ENCODE results near the gene GRID1.
"Not testable (repeated sequence)": the region's sequence is repeated elsewhere in the genome, so short reads cannot be mapped to it uniquely, and the experiment has no call there.

Gene GRID1

DNA sequence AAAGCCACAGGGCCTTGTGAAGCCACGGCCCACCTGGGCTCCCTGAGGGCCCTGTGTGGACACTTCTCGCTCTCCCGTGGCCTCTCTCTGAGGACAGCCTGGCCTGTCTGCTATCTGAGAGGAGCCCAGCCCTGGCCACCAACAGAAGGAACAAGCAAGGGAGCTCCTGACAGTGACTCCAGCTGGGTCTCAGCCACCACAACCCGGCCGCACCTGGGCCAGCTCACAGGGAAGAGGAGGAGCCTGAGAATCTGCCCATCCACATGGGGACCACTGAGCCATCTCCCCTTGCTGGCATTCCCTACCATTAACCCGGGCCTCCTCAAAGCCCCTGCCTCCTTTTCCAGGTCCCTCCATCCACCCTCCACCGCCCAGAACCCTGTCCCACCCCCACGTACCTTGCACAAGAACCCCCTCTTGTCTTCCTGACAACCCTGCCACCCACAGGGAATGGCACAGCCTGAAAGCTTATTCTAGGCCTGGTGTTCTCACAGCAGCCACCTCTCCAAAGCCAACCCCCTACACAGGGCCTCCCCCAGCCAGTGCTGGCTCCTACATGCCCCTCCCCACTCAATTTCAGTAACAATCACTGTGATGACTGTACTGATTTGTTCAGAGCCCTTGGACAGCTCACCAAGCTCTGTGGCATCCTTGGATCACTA, 120.2 kb downstream of the GRID1 start:
- no peak for DNase-seq

DNA sequence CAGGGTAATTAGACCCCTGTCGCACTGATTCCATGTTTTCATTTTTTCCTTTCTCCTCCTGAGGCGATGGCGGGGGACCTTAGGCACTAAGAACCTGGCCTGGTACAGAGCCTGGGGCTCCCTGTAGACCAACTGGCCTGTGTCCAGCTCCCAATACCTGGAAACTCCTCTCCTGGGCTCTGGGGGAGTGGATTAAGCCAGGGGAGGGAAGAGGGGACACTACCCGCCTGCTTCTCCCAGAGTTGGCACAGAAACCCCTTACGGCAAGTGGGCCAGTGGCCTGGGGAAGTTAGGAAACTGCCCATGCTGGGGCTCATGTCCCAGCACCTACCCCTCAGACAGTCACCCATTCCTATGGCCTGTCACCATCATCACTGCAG, 121.6 kb downstream of the GRID1 start:
- no peak for DNase-seq

DNA sequence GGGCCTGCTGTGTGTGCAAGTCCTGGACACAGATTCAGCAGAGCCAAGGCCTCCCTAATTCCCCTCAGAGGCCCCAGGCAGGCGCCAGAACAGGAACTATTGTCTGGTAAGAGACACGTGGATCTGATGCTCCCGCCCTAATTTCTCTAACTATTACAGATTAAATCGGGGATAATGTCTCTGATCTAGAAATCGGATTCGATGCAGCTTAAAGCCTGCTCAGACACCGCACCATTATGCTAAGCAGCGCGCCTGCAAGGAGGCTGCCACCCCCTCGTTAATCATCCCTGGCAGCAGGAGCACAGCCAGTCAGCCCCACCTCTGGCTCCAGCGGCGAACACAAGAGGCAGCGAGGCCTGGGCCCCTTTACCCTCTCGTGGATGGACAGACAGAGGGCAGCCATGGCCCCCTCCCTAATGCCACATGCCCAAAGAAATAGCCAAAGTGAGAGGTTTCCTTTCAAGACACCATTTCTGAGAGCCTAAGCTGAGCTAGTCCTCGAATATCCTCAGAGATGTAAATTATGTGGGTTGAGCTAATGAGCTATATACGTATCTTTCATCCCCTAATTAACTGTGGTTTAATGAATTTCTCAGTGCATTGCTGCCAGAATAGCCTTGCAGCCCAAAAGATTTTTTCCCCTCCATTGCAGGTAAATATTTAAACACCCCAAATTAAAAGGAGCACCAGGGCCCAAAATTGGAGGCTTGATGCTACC, 122.1 kb downstream of the GRID1 start:
- DNase-seq: no peak

DNA sequence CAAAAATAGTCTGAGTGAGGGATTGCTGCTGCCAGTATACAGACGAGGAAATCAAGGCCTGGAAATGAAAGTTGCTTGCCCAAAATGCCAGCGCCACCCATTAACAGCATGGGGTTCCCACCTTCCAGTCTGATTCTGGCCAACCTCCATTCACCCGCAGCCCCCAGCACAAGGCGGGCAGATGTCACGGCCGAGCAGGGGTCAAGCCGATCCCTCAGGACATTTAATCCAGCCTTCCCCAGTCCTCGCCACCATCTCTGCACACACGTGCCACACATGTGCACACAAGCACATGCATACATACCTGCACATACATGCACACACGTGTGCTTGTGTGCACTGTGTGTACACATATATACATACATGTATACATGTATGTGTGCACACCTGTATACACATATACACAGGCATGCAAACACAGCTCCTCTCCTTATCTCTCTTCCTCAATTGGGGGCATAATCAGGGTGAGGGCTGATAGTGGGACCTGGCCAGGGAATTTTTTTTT, 122.9 kb downstream of the GRID1 start:
- no peak for DNase-seq

DNA sequence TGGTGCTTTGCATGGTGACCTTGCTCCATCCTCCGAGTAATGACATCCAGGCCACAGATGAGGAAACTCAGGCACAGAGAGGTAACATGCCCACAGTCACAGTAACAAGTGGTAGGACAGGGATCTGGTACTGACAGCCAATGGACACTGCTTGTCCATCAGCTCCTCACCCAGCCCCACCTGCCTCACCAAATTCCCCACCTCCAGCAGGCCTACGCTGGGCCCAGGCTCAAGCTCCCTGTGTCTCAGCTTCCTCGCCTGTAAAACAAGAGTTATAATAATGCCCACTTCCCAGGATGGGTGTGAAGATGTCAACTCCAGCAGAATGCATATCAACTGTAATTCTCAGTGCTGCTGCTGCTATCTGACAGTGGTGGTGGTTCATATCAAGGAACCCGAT, 123.8 kb downstream of the GRID1 start:
- no peak for DNase-seq

DNA sequence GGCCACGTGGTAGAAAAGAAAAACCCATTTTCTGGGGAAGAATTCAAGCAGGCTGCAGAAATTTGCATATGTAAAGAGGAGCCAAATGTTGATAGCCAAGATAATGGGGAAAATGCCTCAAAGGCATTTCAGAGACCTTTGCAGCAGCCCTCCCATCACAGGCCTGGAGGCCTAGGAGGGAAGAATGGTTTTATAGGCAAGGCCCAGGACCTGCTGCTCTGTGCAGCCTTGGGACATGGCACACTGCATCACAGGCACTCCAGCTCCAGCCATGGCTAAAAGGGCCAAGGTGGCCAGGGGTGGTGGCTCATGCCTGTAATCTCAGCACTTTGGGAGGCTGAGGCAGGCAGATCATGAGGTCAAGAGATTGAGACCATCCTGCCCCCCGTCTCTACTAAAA, 128.5 kb downstream of the GRID1 start:
- DNase-seq: not testable (repeated sequence)

DNA sequence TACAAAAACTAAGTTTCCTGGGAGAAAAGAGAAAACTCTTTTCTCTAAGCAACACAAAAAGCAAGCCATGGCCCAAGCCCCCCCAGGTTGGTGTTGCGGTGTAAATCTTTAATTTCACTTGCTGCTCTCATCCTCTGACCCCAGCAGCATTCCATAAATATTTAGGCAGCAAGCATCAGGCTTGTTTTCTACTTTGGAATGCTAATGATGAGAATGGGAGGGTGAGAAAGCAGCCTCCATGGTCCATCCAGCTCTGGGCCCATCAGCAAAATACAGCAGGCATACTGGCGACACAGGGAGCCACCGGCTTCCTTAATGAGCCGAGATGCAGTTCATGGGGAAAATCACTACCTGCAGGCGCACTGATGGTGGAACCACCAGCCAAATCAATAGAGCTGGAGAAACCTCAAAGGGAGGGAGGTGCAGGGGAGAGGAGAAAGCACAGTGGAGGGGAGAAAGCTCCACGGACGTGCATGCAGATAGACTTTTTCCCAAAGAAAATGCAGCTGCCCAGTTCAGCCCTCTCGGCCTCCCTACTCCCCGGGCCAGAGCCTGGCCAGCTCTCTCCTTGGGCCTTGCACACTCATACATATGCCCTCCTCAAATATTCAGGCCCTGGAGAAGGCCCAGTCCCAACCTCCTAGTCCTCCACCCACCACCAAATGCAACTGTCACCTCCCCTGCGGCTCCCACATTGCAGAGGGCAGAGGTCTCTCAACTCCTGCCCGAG, 131.9 kb downstream of the GRID1 start:
- no peak for DNase-seq

DNA sequence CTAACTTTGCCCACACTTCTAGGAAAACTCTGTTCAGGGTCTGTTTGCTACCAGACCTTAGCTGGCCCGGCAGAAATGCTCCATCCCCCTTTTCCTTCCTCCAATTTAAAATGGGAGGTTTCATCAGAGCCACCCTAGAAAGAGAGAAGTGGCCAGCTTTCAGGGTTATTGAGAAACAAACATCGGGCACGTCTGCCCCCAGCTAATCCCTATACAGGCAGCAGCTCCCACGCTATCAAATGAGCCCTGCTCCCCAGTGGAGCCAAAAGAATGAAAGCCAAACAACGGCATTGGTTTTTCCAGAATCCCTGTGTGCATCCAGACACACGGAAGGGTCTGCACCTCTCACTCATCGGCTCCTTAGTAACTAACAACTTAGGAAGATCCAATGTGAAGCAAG, 132.5 kb downstream of the GRID1 start:
- DNase-seq: no peak

DNA sequence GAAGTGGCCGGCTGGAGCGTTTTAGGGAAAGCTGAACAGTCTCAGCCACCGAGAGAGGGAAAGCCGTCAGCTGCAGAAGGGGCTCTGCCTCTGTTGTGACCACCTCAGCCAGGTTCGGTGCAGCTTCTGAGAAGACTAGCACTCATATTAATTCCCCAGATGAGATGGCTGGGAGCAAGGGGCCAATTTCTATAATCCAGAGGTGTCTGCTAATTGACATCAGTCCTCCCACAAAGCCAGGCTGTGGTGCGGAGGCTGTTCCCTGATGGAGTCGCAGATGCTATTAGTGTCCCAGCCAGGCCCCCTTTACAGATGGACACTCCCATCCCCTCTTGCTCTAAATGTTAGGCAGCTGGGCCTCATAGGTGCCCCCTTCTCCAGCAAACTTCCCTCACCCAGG, 133.5 kb downstream of the GRID1 start:
- no peak for DNase-seq

DNA sequence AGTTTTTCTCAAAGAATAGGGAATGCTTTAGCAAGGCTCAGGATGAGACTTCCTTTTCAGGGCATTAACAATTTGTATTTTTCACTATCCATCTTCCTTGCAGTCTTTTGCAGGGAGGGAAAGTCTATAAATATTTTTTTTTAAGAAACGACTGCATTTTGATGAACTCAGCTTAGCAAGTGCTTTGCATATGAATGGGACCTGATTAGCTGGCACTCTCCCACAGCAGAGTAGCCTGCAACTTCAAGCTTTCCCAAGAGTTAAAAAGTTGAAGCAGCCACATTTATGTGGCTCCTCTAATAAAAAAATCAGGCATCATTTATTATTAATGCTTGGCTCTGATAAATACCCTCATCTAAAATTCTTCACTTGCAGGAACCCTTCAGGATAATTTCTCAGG, 134.0 kb downstream of the GRID1 start:
- DNase-seq: no peak

DNA sequence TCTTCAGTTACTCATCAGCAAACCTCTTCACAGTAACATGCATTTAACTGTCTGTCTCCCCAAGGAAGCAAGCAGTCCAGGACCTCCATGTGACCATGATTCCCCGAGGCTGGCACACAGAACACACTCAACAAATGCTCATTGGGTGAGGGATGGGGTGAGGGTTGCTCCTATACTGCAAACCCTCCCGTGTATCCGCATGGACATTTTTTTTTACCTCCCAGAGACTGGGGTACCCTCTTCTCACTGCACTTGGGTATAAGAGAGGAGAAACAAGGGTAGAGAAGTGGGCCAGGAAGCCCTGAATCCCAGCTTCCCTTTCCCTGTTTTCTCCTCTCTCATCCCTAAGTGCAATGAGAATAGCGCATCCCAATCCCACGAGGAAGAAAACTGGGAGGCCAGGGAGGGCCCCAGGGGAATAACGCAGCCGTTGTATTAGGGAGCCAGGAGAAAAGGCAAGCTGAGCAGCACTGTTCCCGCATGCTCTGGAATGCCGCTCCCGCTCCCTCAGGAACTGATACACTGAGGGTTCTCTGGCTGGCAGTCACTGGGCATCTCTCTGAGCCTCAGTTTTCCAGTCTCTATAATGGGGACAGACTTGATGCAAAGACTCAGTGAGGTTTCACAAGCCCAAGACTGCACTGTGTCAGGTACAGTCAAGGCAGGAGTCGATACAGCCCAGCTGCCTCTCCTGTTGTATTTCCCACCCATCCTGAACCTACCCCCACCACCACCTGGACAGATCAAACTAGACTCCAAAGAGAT, 134.6 kb downstream of the GRID1 start:
- no peak for DNase-seq

DNA sequence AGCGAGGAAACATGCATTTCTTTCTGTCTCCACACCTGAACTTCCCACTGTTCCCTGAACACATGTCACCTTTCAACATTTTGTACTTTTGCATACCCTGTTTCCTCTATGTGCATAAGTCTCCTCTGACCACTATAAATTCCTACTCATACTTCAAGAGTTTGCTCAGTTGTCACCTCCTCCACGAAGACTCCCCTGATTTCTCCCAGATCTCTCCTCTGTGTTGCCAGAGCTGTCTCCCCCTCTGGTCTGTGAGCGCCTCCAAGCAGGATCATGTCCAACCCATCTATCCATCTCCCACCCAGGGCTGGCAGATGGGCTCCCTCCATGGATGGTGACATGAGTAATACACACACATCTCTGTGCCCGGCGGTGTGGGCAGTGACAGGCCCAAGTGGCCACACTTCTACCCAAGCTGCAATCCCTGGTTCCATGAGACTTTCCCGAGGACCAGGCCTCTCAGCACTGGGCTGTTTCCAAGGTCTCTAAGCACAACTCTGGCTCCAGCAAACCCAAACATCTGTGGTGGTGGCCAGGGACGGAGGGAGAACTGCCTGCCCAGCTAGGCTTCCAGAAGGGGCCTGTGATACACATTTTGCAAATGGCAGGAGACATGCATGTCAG, 135.9 kb downstream of the GRID1 start:
- DNase-seq: no peak

DNA sequence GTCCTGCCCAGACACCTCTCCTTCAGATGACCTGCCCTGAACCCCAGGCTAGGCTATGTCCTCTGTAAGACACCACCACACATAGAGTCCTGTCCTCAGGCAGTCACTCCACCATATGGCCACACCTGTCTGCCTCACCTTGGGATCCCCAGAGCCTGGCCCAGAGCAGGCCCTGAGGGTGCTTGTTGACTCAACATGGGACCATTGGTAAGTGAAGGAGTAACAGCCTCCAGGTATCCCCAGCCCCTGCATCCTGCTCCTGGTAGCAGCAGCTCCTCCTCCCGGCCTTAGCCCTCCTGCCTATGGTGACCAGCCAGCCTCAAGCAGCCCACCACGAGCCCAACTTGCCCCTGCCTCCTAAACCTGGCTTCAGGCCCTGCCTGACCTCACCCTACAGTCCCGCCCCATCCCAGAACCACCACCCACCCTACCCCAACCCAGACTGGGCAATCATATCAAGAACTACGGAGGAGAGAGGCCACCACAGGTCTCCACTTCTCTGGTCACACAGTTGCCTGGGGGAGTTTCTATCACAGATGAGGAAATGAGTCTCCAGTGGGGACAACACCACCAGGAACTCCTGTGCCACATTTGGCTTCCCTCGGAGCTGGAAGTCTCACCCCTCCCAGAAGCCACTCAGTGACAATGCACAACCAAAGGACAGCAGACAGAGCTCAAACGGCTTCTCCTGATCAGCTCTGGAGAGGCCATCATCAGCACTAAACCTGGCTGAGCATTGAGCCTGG, 136.6 kb downstream of the GRID1 start:
- no peak for DNase-seq

DNA sequence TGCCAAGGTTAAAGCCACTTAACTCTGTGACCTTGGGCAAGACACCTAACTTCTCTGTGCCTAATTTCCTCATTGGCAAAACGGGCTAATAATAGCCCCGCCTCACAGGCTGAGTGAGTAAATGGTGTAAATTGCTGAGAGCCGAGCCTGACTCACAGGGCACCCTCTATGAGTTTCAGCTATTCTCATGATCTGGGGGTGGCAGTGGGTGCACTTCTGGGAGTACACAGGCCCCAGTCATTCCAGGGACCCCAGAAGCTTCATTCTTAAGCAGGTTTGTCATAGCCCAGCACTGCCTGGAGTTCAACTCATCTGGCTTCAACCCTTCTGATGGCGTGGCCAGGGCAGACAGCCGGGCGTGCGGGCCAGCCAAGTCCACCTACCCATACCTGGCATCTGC, 137.2 kb downstream of the GRID1 start:
- DNase-seq: no peak

DNA sequence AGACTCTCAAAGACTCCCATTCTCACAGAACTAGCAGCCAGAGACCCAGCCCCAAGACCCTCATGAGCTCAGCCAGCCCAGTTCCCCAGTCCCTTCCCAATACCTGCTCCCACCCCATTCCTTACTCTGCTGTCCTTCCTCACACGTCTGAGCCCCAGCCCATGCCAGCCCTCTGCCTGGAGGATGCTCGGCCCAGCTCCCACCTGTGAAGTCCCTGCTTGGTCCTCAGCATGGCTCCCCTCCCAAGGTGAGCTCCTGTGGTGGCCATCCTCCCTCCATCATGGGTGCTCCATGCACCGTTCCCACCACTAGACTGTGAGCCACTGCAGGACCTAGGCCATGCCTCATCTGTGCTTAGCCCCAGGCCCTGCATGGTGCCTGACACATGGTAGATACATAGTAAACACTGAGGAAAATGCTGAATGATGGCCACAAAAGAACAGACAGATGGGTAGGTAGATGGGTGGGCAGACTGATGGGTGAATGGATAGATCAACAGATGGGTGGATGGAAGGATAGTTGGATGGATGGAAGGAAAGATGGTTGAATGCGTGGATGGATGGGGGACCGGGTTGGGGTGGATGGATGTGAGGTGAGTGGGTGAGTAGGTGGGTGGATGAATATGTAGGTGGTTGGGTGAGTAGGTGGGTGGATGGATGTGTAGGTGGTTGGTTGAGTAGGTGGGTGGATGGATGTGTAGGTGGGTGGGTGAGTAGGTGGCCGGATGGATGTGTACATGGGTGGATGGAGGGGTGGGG, 138.9 kb downstream of the GRID1 start:
- no peak for DNase-seq

DNA sequence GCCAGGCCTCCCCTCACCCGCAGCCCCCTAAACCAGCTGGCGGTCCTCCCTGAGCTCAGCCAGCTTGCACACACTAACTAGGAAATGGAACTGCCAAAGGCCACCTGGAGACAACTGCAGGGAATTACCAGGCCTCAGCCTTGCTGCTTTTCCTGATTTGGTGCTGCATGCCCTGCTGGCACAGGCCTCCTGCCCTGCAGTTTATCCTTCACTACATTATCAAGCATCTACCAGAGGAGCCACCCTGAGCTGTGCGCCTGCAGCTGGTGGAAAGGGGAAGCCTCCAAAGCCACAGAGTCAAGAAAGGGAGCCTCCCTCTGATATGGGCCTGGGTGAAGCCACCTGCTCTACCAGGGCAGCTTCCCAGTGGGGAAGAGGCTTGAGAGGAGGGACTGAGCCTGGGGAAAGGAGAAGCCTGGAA, 139.8 kb downstream of the GRID1 start:
- DNase-seq: no peak

DNA sequence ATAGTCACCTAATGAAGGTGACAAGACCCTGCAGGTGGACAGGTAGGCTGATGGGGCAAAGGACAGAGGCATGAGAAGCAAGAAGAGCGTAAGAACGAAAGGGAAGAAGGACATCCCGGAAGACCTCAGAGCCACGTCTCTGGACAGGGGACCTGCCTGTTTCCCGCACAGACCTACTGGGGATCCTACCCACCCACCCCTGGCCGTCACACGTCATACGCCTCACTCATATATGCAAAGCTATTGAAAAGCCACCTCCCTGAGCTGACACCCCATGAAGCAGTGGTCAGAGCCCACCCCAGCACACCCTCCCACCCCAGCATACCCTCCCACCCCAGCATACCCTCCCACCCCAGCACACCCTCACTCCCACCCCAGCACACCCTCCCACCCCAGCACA, 140.6 kb downstream of the GRID1 start:
- DNase-seq: no peak

DNA sequence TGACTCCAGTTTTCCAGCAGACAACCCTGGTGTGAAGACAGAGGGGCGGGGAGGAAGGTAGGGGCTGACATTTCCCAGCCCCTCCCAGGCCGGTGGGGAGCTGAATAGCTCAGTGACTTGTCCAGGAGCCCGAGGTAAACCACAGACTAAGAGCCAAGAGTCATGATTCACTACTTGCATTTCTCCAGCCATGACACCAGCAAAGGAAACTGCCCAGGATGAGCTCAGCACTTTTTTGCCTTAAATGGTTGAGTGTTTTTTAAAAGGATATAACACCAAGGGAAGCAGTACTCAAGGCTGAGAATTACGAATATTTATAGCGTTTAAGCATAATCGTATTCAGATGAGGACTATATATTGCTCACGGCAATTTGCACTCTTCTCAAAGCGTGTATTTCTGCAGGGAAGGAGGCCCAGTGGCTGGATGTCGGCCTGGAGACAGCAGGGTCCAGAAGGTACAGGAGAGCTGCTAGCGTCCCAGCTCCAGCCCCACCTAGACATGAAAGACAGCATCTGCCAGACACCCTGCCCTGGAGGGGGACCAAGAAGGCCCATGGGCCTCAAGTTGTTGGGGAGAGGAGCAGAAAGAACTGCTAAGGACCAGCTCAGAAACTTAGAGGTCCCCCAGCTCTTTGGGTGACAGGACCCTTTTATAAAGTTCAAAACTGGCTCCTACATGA, 141.4 kb downstream of the GRID1 start:
- no peak for DNase-seq

DNA sequence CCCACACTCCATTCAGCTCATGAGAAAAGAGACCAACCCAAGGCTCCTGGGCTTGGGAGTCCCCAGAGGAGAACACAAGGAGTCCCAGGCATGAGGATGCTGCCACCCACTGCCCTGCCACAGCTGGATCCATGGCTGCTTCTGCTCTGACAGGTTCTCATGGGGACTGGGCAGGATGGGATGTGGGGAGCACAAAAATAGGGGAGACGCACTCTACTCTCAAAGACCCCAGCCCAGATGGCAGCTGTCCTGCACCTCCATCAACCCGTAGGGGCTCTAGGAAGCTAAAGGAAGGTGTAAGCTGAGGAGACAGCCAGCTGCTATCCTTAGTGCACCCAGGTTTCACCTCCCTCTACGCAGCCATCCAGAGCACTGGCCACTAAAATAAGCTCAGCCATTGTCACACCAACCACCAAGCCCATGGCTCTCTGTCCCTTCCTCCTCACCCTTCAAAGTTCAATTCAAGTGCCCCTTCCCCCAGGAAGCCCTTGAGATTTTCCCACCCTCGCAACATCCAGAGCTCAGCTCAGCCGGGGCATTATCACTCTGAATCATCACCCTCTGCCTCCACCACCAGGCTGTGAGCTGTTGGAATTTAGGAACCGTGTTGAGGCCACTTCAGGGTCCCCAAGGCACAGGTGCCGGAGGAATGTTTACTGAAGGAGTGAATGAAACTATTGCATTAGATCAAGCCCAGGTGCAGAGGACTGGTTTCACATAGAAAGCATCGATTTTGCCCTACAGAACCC, 142.1 kb downstream of the GRID1 start:
- no peak for DNase-seq

DNA sequence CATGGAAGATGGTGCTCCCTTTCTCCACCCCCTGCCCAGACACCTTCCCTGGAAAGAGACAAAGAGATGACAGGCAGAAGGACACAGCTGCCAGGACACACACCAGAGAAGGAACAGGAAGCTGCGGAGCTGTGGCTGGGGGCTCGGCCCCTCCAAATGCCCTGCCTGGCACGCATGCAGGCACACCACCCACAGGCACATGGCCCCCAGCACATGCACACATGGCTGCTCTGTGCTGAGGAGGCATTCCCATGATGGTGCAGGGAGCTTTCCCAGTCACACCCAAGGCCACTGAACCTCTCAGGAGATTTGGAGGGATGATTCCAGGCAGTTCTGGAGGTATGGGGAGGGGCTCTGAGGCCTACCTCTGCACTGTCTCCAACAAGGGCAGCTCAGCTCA, 143.3 kb downstream of the GRID1 start:
- no peak for DNase-seq
